GM12878 (cell line): ENCODE data around the gene PRSS2. TPM values are rescaled to one million over a fixed set of nuclear protein-coding genes. Genes with fewer than 3 reads are reported as not detected.
A peak's percentile ranks its signal among the peaks of the same experiment; 100 is the strongest.

ENCODE experiments used
- ATF7 ChIP-seq: fragments of 450-650 bp; IDR thresholded peaks from 2 replicates; pipeline ENCODE4 v1.6.1; 2016; ENCODE audit warnings: low read depth, mild to moderate bottlenecking
- BMI1 ChIP-seq: fragments of 450-650 bp; IDR thresholded peaks from 2 replicates; pipeline ENCODE4 v1.6.1; 2016; ENCODE audit warnings: mild to moderate bottlenecking, moderate library complexity, borderline replicate concordance
- CEBPB ChIP-seq, 2 experiments: fragments of 150-350 bp in 1 of 2; IDR thresholded peaks; 2 replicates each; pipeline ENCODE4 v1.6.1; 2012 to 2014; ENCODE audit warnings: low read depth in 2 of 2, low read length in 2 of 2, borderline replicate concordance in 1 of 2, inconsistent platforms in 1 of 2
- DPF2 ChIP-seq: fragments of 450-650 bp; IDR thresholded peaks from 2 replicates; pipeline ENCODE4 v1.6.1; 2017; ENCODE audit warnings: mild to moderate bottlenecking
- EED ChIP-seq: sonication (generic); IDR thresholded peaks from 2 replicates; pipeline ENCODE4 v1.6.1; 2016; ENCODE audit warnings: antibody characterized with exemption, low read depth
- EGR1 ChIP-seq, 2 experiments: IDR thresholded peaks; 1 replicate in 1 of 2; 2 replicates in 1 of 2; pipeline ENCODE4 v1.6.1; 2011 to 2012; ENCODE audit warnings: low read depth in 2 of 2, low read length in 2 of 2, borderline replicate concordance in 1 of 2, mild to moderate bottlenecking in 1 of 2, moderate library complexity in 1 of 2
- FOXM1 ChIP-seq: IDR thresholded peaks from 2 replicates; pipeline ENCODE4 v1.6.1; 2012; ENCODE audit warnings: low read depth, mild to moderate bottlenecking, inconsistent platforms, low read length, moderate library complexity
- NFYA ChIP-seq: IDR thresholded peaks from 2 replicates; pipeline ENCODE4 v1.6.1; 2011; ENCODE audit warnings: low read depth, mild to moderate bottlenecking, low read length, improper control_type of control experiment, borderline replicate concordance
- SMARCA5 ChIP-seq: fragments of 450-650 bp; IDR thresholded peaks from 2 replicates; pipeline ENCODE4 v1.6.1; 2017; ENCODE audit warnings: mild to moderate bottlenecking
- TARDBP ChIP-seq: IDR thresholded peaks from 2 replicates; pipeline ENCODE4 v1.6.1; 2016; ENCODE audit warnings: borderline replicate concordance
- TCF7 ChIP-seq: IDR thresholded peaks from 2 replicates; pipeline ENCODE4 v1.6.1; 2014; ENCODE audit warnings: antibody characterized with exemption, borderline replicate concordance
- WRNIP1 ChIP-seq: IDR thresholded peaks from 2 replicates; pipeline ENCODE4 v1.6.1; 2011; ENCODE audit warnings: low read depth, low read length, improper control_type of control experiment, borderline replicate concordance
- ZNF24 ChIP-seq: fragments of 450-650 bp; IDR thresholded peaks from 2 replicates; pipeline ENCODE4 v1.6.1; 2017; ENCODE audit warnings: antibody characterized with exemption, mild to moderate bottlenecking
- ZNF622 ChIP-seq: fragments of 450-650 bp; IDR thresholded peaks from 2 replicates; pipeline ENCODE4 v1.6.1; 2017; ENCODE audit warnings: mild to moderate bottlenecking, inconsistent platforms
- polyA plus RNA-seq, 11 experiments: library from polyadenylated mRNA; depleted of rRNA in 4 of 11; unstranded in 6 of 11; stranded (reverse) in 5 of 11; fragments of >200 nt; fragmentation: Nextera tagmentation in 4 of 11; fragmentation: Illumina TruSeq in 1 of 11; extraction: Ambion mirVana in 4 of 11; extraction: Trizol in 1 of 11; gene quantifications; 1 replicate in 1 of 11; 2 replicates in 10 of 11; pipeline versions ENCODE4 v1.2.1 to v1.2.3, GENCODE V29; 2011 to 2016; ENCODE audit warnings: inconsistent platforms in 2 of 11, missing spikeins in 2 of 11, low read depth in 1 of 11
- total RNA-seq, 4 experiments: library from RNA; depleted of rRNA in 3 of 4; stranded (reverse); fragments of >200 nt in 3 of 4; fragmentation: Illumina TruSeq in 1 of 4; extraction: Trizol in 1 of 4; gene quantifications; 2 replicates each; pipeline versions ENCODE4 v1.2.1 to v1.2.3, GENCODE V29; 2013 to 2021
- TF ChIP-seq, protein P1 (sequence below): fragments of 450-650 bp; IDR thresholded peaks from 2 replicates; pipeline ENCODE4 v1.6.1; 2016; ENCODE audit warnings: mild to moderate bottlenecking, moderate library complexity, borderline replicate concordance
- TF ChIP-seq, protein P2 (sequence below): fragments of 450-650 bp; IDR thresholded peaks from 2 replicates; pipeline ENCODE4 v1.6.1; 2017; ENCODE audit warnings: mild to moderate bottlenecking, moderate library complexity
- TF ChIP-seq, protein P3 (sequence below): IDR thresholded peaks from 2 replicates; pipeline ENCODE4 v1.6.1; 2012; ENCODE audit warnings: low read depth, low read length, improper control_type of control experiment
- TF ChIP-seq, protein P4 (sequence below): fragments of 150-350 bp; IDR thresholded peaks from 2 replicates; pipeline ENCODE4 v1.6.1; 2016; ENCODE audit warnings: low read depth, low read length

PRSS2 gene
- total and polyA plus RNA-seq, 10 of the 15 experiments (the other 5 are each of a cell fraction or from before 2014, with no cell fraction given) = 0.21 to 28.8 (median 0.41) TPM; not detected in 7

DNA sequence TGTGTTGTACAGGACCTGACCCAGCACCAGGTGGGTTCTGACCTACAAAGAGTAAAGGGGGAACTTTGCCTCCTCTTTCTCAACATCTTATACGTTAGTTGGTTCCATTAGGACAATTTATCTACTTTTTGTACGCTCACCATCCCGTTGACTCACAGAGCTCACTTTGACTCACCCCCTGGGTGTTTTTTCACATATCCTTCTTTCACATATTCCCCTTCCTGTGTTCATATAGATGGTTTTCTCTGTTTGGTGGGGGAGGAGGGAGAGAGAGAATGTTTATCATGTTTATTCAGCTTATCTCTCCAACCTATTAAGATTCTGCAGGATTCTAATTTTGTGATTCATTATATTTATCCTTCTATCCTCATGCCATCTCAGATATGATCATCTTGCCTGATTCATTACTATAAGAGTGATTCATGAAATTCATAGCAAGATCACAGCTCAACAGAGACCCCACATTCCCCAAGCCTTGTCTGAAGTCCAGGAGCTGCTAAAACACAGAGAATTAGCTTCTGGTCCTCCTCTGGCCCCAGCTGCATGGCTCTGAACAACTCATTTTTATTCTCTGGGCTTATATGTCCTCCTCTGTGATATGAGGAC, 37.2 kb downstream of the PRSS2 start (continued):
- TF ChIP-seq, protein P1, sequence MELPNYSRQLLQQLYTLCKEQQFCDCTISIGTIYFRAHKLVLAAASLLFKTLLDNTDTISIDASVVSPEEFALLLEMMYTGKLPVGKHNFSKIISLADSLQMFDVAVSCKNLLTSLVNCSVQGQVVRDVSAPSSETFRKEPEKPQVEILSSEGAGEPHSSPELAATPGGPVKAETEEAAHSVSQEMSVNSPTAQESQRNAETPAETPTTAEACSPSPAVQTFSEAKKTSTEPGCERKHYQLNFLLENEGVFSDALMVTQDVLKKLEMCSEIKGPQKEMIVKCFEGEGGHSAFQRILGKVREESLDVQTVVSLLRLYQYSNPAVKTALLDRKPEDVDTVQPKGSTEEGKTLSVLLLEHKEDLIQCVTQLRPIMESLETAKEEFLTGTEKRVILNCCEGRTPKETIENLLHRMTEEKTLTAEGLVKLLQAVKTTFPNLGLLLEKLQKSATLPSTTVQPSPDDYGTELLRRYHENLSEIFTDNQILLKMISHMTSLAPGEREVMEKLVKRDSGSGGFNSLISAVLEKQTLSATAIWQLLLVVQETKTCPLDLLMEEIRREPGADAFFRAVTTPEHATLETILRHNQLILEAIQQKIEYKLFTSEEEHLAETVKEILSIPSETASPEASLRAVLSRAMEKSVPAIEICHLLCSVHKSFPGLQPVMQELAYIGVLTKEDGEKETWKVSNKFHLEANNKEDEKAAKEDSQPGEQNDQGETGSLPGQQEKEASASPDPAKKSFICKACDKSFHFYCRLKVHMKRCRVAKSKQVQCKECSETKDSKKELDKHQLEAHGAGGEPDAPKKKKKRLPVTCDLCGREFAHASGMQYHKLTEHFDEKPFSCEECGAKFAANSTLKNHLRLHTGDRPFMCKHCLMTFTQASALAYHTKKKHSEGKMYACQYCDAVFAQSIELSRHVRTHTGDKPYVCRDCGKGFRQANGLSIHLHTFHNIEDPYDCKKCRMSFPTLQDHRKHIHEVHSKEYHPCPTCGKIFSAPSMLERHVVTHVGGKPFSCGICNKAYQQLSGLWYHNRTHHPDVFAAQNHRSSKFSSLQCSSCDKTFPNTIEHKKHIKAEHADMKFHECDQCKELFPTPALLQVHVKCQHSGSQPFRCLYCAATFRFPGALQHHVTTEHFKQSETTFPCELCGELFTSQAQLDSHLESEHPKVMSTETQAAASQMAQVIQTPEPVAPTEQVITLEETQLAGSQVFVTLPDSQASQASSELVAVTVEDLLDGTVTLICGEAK = no peak
- TF ChIP-seq TCF7 (no peak), ZNF622 (no peak), WRNIP1 (no peak), SMARCA5 (no peak), EED (peak; percentile 54; the same call in 1 of the 2 replicates), BMI1 (no peak), FOXM1 (peak; percentile 83; the same call in 1 of the 2 replicates), EGR1 (IDR thresholded peaks at IDR 0.05; ENCODE audit: borderline replicate concordance in 1 of 2, low read depth in 2 of 2, low read length in 2 of 2) (no peak), NFYA (no peak), CEBPB (IDR thresholded peaks at IDR 0.05; ENCODE audit: borderline replicate concordance in 1 of 2, low read depth in 2 of 2, low read length in 2 of 2) (no peak), ZNF24 (no peak), ATF7 (peak; percentile 68; the same call in 1 of the 2 replicates), TARDBP (no peak), DPF2 (peak; percentile 57)
- TF ChIP-seq, protein P2, sequence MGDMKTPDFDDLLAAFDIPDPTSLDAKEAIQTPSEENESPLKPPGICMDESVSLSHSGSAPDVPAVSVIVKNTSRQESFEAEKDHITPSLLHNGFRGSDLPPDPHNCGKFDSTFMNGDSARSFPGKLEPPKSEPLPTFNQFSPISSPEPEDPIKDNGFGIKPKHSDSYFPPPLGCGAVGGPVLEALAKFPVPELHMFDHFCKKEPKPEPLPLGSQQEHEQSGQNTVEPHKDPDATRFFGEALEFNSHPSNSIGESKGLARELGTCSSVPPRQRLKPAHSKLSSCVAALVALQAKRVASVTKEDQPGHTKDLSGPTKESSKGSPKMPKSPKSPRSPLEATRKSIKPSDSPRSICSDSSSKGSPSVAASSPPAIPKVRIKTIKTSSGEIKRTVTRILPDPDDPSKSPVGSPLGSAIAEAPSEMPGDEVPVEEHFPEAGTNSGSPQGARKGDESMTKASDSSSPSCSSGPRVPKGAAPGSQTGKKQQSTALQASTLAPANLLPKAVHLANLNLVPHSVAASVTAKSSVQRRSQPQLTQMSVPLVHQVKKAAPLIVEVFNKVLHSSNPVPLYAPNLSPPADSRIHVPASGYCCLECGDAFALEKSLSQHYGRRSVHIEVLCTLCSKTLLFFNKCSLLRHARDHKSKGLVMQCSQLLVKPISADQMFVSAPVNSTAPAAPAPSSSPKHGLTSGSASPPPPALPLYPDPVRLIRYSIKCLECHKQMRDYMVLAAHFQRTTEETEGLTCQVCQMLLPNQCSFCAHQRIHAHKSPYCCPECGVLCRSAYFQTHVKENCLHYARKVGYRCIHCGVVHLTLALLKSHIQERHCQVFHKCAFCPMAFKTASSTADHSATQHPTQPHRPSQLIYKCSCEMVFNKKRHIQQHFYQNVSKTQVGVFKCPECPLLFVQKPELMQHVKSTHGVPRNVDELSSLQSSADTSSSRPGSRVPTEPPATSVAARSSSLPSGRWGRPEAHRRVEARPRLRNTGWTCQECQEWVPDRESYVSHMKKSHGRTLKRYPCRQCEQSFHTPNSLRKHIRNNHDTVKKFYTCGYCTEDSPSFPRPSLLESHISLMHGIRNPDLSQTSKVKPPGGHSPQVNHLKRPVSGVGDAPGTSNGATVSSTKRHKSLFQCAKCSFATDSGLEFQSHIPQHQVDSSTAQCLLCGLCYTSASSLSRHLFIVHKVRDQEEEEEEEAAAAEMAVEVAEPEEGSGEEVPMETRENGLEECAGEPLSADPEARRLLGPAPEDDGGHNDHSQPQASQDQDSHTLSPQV = 0 out of 2 replicates have a peak, but pooled peaks have one; percentile 26
- TF ChIP-seq, protein P3, sequence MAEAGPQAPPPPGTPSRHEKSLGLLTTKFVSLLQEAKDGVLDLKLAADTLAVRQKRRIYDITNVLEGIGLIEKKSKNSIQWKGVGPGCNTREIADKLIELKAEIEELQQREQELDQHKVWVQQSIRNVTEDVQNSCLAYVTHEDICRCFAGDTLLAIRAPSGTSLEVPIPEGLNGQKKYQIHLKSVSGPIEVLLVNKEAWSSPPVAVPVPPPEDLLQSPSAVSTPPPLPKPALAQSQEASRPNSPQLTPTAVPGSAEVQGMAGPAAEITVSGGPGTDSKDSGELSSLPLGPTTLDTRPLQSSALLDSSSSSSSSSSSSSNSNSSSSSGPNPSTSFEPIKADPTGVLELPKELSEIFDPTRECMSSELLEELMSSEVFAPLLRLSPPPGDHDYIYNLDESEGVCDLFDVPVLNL = no peak
- TF ChIP-seq, protein P4, sequence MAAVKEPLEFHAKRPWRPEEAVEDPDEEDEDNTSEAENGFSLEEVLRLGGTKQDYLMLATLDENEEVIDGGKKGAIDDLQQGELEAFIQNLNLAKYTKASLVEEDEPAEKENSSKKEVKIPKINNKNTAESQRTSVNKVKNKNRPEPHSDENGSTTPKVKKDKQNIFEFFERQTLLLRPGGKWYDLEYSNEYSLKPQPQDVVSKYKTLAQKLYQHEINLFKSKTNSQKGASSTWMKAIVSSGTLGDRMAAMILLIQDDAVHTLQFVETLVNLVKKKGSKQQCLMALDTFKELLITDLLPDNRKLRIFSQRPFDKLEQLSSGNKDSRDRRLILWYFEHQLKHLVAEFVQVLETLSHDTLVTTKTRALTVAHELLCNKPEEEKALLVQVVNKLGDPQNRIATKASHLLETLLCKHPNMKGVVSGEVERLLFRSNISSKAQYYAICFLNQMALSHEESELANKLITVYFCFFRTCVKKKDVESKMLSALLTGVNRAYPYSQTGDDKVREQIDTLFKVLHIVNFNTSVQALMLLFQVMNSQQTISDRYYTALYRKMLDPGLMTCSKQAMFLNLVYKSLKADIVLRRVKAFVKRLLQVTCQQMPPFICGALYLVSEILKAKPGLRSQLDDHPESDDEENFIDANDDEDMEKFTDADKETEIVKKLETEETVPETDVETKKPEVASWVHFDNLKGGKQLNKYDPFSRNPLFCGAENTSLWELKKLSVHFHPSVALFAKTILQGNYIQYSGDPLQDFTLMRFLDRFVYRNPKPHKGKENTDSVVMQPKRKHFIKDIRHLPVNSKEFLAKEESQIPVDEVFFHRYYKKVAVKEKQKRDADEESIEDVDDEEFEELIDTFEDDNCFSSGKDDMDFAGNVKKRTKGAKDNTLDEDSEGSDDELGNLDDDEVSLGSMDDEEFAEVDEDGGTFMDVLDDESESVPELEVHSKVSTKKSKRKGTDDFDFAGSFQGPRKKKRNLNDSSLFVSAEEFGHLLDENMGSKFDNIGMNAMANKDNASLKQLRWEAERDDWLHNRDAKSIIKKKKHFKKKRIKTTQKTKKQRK = no peak
